Astrocyte (in vitro differentiated cells and primary cell): ENCODE results near the gene AARSD1. TPM values are rescaled to one million over a fixed set of nuclear protein-coding genes. Genes with fewer than 3 reads are reported as not detected.

ENCODE experiments used
- DNase-seq: peaks from one replicate; pipeline ENCODE4 v3.0.0-alpha.2; 2010; ENCODE audit warnings: low read depth
- FAIRE-seq: peaks from 2 replicates; lab custom pipeline; 2011; peaks lifted over from hg19 to GRCh38; lab: Jason Lieb, UNC
- H2AFZ ChIP-seq: 2 replicates; pipeline ENCODE4 v1.6.0; 2012; ENCODE audit warnings: low read depth, low read length, inconsistent platforms
- H3K27ac ChIP-seq: 2 replicates; pipeline ENCODE4 v1.5.1; 2011; ENCODE audit warnings: low read depth, low read length, inconsistent platforms
- H3K27me3 ChIP-seq: 2 replicates; pipeline ENCODE4 v1.6.0; 2011; ENCODE audit warnings: low read length, inconsistent platforms; ENCODE audit not compliant: insufficient read depth
- H3K36me3 ChIP-seq: 2 replicates; pipeline ENCODE4 v1.5.1; 2011; ENCODE audit warnings: low read length, inconsistent platforms; ENCODE audit not compliant: insufficient read depth
- H3K4me1 ChIP-seq: 2 replicates; pipeline ENCODE4 v1.5.1; 2011; ENCODE audit warnings: low read length, inconsistent platforms; ENCODE audit not compliant: insufficient read depth
- H3K4me2 ChIP-seq: 2 replicates; pipeline ENCODE4 v1.6.0; 2012; ENCODE audit warnings: low read length, inconsistent platforms
- H3K4me3 ChIP-seq: 2 replicates; pipeline ENCODE4 v1.5.1; 2011; ENCODE audit warnings: low read depth, mild to moderate bottlenecking, low read length, inconsistent platforms; ENCODE audit not compliant: insufficient read depth
- H3K79me2 ChIP-seq: 2 replicates; pipeline ENCODE4 v1.6.0; 2012; ENCODE audit warnings: mild to moderate bottlenecking, low read length, inconsistent platforms; ENCODE audit not compliant: insufficient read depth
- H3K9ac ChIP-seq: 2 replicates; pipeline ENCODE4 v1.6.0; 2012; ENCODE audit warnings: mild to moderate bottlenecking, low read length, inconsistent platforms
- H3K9me3 ChIP-seq: 2 replicates; pipeline ENCODE4 v1.5.1; 2012; ENCODE audit warnings: low read depth, mild to moderate bottlenecking, low read length, inconsistent platforms; ENCODE audit not compliant: insufficient read depth
- H4K20me1 ChIP-seq: 2 replicates; pipeline ENCODE4 v1.6.0; 2012; ENCODE audit warnings: low read length, inconsistent platforms; ENCODE audit not compliant: insufficient read depth
- H3K27ac Mint-ChIP-seq: one replicate; pipeline ENCODE4 v1.8.0; 2021; ENCODE audit warnings: mild to moderate bottlenecking, mixed read lengths; ENCODE audit not compliant: unreplicated experiment
- H3K27me3 Mint-ChIP-seq: one replicate; pipeline ENCODE4 v1.8.0; 2021; ENCODE audit warnings: low read depth, mixed read lengths; ENCODE audit not compliant: unreplicated experiment
- H3K36me3 Mint-ChIP-seq: one replicate; pipeline ENCODE4 v1.8.0; 2021; ENCODE audit warnings: low read depth, mixed read lengths; ENCODE audit not compliant: unreplicated experiment
- H3K4me1 Mint-ChIP-seq: one replicate; pipeline ENCODE4 v1.8.0; 2021; ENCODE audit warnings: low read depth, mixed read lengths; ENCODE audit not compliant: unreplicated experiment
- H3K4me3 Mint-ChIP-seq: one replicate; pipeline ENCODE4 v1.8.0; 2021; ENCODE audit warnings: mild to moderate bottlenecking, moderate library complexity, mixed read lengths; ENCODE audit not compliant: unreplicated experiment
- H3K9me3 Mint-ChIP-seq: one replicate; pipeline ENCODE4 v1.8.0; 2021; ENCODE audit warnings: mild to moderate bottlenecking, mixed read lengths; ENCODE audit not compliant: unreplicated experiment
- EZH2 ChIP-seq: IDR thresholded peaks from 2 replicates; pipeline ENCODE4 v1.6.1; 2012; ENCODE audit warnings: mild to moderate bottlenecking, low read length, inconsistent platforms; ENCODE audit not compliant: insufficient read depth
- total RNA-seq: library from RNA; stranded (reverse); gene quantifications from 2 replicates; pipeline ENCODE4 v1.2.1, GENCODE V29; 2021
- TF ChIP-seq, protein P1 (sequence below): IDR thresholded peaks from 2 replicates; pipeline ENCODE4 v1.5.1; 2011; ENCODE audit warnings: low read depth, mild to moderate bottlenecking, inconsistent platforms, low read length, moderate library complexity; ENCODE audit not compliant: insufficient read depth

Gene AARSD1
- total RNA-seq, 1 donor from 2014 or later, result 42.8 TPM

- H3K27me3 ChIP-seq, result no peaks in the 10 kb centered on the region
- peaks cover 3% of the 10 kb centered on the region for H3K36me3 Mint-ChIP-seq
- H3K4me3 Mint-ChIP-seq, result no peak overlapping the region
- TF ChIP-seq, protein P1, sequence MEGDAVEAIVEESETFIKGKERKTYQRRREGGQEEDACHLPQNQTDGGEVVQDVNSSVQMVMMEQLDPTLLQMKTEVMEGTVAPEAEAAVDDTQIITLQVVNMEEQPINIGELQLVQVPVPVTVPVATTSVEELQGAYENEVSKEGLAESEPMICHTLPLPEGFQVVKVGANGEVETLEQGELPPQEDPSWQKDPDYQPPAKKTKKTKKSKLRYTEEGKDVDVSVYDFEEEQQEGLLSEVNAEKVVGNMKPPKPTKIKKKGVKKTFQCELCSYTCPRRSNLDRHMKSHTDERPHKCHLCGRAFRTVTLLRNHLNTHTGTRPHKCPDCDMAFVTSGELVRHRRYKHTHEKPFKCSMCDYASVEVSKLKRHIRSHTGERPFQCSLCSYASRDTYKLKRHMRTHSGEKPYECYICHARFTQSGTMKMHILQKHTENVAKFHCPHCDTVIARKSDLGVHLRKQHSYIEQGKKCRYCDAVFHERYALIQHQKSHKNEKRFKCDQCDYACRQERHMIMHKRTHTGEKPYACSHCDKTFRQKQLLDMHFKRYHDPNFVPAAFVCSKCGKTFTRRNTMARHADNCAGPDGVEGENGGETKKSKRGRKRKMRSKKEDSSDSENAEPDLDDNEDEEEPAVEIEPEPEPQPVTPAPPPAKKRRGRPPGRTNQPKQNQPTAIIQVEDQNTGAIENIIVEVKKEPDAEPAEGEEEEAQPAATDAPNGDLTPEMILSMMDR, result no peak
- no peak for TF ChIP-seq EZH2
- H3K9me3 ChIP-seq, result no peaks in the 10 kb centered on the region
- H3K4me2 ChIP-seq, result no peak overlapping the region
- H2AFZ ChIP-seq, result no peak overlapping the region
- H3K27me3 Mint-ChIP-seq, result no peaks in the 10 kb centered on the region
- H3K27ac ChIP-seq, result no peak overlapping the region
- FAIRE-seq (no peak), DNase-seq (no peak)
- H3K4me1 ChIP-seq, result no peaks in the 10 kb centered on the region
- no peaks in the 10 kb centered on the region for H4K20me1 ChIP-seq
- H3K9ac ChIP-seq, result no peak overlapping the region
- H3K36me3 ChIP-seq, result no peaks in the 10 kb centered on the region
- H3K9me3 Mint-ChIP-seq, result no peaks in the 10 kb centered on the region
- H3K4me3 ChIP-seq, result no peak overlapping the region
- no peak overlapping the region for H3K27ac Mint-ChIP-seq
- peaks cover 6% of the 10 kb centered on the region for H3K79me2 ChIP-seq
- no peaks in the 10 kb centered on the region for H3K4me1 Mint-ChIP-seq
These were observed 4.8 kb upstream of the AARSD1 start for GRCh38 chr17:42969001-42969581.

GRCh38 chr17:42967925-42968324 is 3.7 kb upstream of the AARSD1 start:
- Histone ChIP-seq H3K27ac (no peak overlapping the region), H2AFZ (no peak overlapping the region), H3K27me3 (no peaks in the 10 kb centered on the region), H3K4me3 (no peak overlapping the region), H3K4me1 (peaks cover 5% of the 10 kb centered on the region), H4K20me1 (no peaks in the 10 kb centered on the region), H3K9ac (no peak overlapping the region), H3K79me2 (peaks cover 16% of the 10 kb centered on the region), H3K4me2 (no peak overlapping the region), H3K9me3 (no peaks in the 10 kb centered on the region), H3K36me3 (no peaks in the 10 kb centered on the region)
- Mint-ChIP-seq H3K27me3 (no peaks in the 10 kb centered on the region), H3K4me1 (peaks cover 4% of the 10 kb centered on the region), H3K27ac (no peak overlapping the region), H3K9me3 (no peaks in the 10 kb centered on the region), H3K4me3 (no peak overlapping the region), H3K36me3 (peaks cover 3% of the 10 kb centered on the region)
- DNase-seq (no peak), FAIRE-seq (no peak)
- TF ChIP-seq EZH2, result no peak
- TF ChIP-seq, protein P1, result no peak

GRCh38 chr17:42953669-42954068 is 10.6 kb downstream of the AARSD1 start:
- Histone ChIP-seq H4K20me1 (peaks cover 18% of the 10 kb centered on the region), H3K4me3 (no peak overlapping the region), H2AFZ (no peak overlapping the region), H3K9ac (no peak overlapping the region), H3K27ac (no peak overlapping the region), H3K4me1 (no peaks in the 10 kb centered on the region), H3K4me2 (no peak overlapping the region), H3K9me3 (no peaks in the 10 kb centered on the region), H3K36me3 (peaks cover 46% of the 10 kb centered on the region), H3K27me3 (no peaks in the 10 kb centered on the region), H3K79me2 (no peaks in the 10 kb centered on the region)
- DNase-seq (no peak), FAIRE-seq (no peak)
- H3K27me3 Mint-ChIP-seq, result no peaks in the 10 kb centered on the region
- peak overlapping the region; percentile 66 for H3K27ac Mint-ChIP-seq
- no peaks in the 10 kb centered on the region for H3K9me3 Mint-ChIP-seq
- no peak for TF ChIP-seq EZH2
- TF ChIP-seq, protein P1, result no peak
- peaks cover 38% of the 10 kb centered on the region for H3K36me3 Mint-ChIP-seq
- no peaks in the 10 kb centered on the region for H3K4me1 Mint-ChIP-seq
- H3K4me3 Mint-ChIP-seq, result peak overlapping the region; percentile 20
